ENCODE data around the gene SBSN.

The SBSN gene

DNA sequence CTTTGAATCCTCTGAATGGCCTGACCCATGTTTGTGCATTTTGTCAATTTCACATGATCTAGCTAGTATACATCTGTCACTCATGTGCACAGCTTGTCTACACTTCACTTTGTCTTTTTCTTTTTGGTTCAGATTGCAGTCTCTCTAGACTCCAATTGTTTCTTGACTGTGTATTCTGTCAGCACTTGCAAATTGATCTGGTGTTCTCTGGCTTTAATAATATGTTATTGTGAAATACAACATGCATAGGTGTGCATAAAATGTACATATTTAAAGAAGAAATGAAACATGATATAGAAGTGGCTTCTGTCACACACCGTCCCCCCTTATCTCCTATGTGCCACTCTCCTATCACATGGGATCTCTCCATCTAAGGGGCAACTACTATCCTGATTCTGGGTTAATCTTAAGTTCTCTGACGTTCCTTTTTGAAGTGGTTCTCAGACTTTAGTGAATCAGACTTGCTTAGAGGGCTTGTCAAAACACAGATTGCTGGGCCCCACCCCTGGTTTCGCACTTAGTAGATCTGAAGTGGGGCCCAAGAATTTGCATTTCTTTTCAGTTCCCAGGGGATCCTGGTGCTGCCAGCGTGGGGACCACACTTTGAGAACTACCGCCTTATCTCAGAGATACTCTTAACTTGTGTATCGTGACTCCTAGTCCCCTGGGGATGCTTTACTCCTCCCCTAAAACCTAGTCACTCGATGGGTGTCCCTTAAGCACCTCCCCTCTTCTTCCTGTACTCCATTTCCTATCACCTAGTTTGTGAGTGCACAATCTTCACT is 43.7 kb downstream of the SBSN start:
- TF ChIP-seq, protein P1, sequence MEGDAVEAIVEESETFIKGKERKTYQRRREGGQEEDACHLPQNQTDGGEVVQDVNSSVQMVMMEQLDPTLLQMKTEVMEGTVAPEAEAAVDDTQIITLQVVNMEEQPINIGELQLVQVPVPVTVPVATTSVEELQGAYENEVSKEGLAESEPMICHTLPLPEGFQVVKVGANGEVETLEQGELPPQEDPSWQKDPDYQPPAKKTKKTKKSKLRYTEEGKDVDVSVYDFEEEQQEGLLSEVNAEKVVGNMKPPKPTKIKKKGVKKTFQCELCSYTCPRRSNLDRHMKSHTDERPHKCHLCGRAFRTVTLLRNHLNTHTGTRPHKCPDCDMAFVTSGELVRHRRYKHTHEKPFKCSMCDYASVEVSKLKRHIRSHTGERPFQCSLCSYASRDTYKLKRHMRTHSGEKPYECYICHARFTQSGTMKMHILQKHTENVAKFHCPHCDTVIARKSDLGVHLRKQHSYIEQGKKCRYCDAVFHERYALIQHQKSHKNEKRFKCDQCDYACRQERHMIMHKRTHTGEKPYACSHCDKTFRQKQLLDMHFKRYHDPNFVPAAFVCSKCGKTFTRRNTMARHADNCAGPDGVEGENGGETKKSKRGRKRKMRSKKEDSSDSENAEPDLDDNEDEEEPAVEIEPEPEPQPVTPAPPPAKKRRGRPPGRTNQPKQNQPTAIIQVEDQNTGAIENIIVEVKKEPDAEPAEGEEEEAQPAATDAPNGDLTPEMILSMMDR (IDR thresholded peaks at IDR 0.05) = no peak

DNA sequence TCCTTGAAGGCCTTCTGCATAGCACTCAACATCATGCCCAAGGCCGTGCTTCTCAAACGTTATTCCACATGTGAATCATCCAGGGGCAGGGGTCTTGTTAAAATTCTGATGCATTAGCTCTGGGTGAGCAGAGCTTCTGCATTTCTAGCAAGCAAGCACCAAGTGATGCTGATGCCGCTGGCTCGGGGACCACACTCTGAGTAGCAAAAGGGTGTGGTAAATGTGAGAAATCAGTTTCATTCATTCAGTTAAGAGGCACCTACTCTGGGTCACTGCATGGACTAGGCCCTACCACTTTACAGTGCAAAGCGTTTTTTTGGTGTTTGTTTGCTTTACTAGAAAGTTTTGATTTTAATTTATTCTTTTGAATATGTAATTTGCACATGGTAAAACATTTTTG is 45.0 kb downstream of the SBSN start:
- TF ChIP-seq, protein P1 (IDR thresholded peaks at IDR 0.05) = no peak

DNA sequence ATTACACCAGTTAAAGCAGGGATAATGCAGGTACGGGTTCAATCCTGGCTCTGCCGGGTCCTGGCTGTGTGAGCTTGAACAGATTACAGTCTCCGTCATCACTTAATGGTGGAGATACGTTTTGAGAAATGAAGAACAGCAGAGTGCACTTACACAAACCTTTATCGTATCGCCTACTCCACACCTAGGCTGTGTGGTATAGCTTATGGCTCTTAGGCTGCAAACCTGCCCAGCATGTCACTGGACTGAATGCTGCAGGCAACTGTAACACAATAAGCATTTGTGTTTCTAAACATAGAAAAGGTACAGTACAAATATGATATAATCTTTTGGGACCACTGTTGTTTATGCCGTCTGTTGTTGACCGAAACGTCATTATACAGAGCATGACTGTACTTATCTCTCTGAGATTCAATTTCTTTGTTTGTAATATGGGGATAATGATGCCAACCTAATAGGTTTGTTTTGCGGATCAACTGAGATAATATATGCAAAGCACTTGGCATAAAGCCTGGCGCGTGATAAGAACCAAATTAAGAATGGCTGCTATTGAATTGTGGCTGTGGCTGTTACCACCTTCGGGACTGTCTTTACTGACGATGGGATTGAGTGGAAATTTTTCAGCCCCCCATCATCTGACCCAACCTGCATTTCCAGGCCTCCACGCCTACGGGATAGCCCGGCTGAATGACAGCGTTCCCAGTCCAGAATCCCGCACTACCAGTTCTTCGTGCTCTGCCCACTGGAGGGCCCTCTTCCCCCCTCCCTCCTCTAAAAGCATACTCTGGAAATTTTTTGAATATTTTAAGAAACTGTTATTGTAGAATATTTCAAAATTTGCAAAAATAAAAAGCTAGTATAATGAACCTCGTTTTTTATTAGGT is 49.1 kb downstream of the SBSN start:
- TF ChIP-seq, protein P1 (IDR thresholded peaks at IDR 0.05) = peak; percentile 24; the same call in 1 of the 2 replicates

DNA sequence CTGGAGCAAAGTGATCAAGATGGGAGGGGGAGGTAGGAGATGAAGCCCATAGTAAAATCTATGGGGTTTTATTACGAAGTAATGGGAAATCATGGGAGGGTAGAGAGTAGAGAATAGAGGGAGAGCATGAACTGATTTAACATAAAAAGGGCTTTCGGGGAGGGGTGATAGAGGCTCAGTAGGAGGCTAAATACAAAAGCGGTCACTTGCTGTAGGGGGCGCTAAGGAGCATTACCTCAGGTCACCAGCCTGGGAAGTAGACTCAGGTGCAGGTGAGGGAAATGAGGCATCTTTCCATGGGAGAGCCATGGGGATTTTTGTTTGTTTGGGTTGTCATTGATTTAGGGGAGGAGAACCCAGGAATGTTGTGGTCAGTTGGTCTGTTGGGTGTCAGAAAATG is 52.0 kb downstream of the SBSN start:
- TF ChIP-seq, protein P1 (IDR thresholded peaks at IDR 0.05) = peak; percentile 30; the same call in 1 of the 2 replicates

DNA sequence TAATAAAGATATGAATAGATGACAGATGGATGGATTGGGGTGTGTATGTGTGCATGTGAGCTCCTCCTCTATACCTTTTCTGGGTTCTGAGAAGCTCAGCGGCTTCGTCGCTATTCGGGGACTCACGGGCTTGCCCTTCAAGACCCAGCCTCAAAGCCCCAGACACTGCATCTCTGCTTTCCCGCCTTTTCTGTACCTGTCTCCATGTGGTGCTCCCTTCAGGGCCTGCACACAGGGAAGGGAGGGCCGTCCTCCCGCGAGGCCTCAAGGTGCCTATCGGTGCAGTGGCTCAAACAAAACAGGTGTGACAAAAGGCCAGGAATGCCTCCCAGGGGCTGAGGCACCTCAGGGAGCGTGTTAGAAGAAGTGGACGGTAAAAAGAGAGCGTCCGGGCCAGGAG is 54.0 kb downstream of the SBSN start:
- TF ChIP-seq, protein P1 (IDR thresholded peaks at IDR 0.05) = no peak
